ENCODE data around the gene ZNF699.

DNA sequence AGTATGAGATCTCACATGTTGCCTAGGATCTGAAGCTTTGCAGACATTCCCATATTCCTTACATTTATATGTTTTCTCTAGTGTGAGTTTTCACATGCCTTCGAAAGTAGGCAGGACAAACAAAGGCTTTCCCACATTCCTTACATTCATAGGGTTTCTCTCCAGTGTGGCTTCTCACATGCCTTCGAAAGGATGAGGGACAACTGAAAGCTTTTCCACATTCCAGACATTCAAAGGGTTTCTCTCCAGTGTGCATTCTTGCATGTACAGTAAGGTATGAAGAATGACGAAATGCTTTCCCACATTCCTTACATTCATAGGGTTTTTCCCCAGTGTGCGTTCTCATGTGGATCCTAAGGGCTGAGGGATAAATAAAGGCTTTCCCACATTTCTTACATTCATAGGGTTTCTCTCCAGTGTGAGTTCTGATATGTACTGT, 14.2 kb downstream of the ZNF699 start:
- TF ChIP-seq CTCF (conservative IDR thresholded peaks at IDR 0.05) (no peak), ZFX (IDR thresholded peaks at IDR 0.05) (no peak)

Data from C4-2B (cell line).